ENCODE results near the gene HNRNPA0.
A peak's percentile ranks its signal among the peaks of the same experiment; 100 is the strongest.

DNA sequence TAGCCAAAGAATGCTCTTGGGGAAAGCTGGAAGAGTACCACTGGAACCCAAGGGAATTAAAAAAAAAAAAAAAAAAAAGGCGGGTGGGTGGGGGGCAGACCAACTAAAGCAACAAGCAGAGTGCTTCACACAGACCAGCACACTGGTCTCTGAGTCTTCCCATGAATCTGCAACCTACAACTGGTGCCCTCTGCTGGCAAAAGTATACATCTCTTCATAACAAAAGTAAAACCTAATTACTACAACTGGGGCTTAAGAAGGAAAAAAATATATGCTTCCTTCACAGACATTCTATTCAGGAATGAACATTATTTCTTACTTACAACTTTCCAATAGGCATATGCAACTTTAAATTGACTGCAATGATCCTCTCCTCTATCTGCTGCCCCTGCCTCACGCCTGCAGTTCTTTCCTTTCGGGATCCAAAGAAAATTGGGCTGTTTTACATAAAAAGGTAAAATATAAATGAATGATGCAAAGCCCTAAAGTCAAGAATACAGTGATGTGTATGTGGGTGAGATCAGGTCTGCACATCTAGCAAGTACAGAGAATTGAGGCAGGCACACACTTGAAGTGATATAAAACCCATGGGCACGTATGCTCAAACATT, 11.0 kb downstream of the HNRNPA0 start:
- TF ChIP-seq, protein P1, sequence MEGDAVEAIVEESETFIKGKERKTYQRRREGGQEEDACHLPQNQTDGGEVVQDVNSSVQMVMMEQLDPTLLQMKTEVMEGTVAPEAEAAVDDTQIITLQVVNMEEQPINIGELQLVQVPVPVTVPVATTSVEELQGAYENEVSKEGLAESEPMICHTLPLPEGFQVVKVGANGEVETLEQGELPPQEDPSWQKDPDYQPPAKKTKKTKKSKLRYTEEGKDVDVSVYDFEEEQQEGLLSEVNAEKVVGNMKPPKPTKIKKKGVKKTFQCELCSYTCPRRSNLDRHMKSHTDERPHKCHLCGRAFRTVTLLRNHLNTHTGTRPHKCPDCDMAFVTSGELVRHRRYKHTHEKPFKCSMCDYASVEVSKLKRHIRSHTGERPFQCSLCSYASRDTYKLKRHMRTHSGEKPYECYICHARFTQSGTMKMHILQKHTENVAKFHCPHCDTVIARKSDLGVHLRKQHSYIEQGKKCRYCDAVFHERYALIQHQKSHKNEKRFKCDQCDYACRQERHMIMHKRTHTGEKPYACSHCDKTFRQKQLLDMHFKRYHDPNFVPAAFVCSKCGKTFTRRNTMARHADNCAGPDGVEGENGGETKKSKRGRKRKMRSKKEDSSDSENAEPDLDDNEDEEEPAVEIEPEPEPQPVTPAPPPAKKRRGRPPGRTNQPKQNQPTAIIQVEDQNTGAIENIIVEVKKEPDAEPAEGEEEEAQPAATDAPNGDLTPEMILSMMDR (IDR thresholded peaks at IDR 0.05 in 2 of 3, conservative IDR thresholded peaks at IDR 0.05 in 1 of 3; ENCODE audit: borderline replicate concordance in 1 of 3, insufficient read depth in 1 of 3, low read depth in 2 of 3, low read length in 2 of 3), result peak; percentile 61 to 77 (median 68)
- no peak for TF ChIP-seq ZFX (IDR thresholded peaks at IDR 0.05)
